Measurements from ENCODE around the gene MCM9.

MCM9 gene

DNA sequence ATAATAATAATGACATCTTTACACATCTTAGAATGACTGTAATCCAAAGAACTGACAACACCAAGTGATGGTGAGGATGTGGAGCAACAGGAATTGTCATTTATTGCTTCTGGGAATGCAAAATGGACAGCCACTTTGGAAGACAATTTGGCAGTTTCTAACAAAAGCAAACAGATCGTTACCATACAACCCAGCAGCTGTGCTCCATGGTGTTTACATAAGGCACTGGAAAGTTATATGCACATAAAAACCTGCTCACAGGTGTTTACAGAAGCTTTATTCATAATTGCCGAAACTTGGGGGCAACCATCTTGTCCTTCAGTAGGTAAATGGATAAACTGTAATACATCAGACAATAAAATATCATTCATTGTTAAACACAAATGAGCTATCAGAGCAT is 59.3 kb downstream of the MCM9 start:
- no peak for DNase-seq
- Histone ChIP-seq H3K27ac (peak overlapping the region; percentile 83), H3K27me3 (replicated peaks) (no peaks in the 10 kb centered on the region), H3K4me3 (ENCODE audit: low read depth, low read length) (no peak overlapping the region), H3K36me3 (replicated peaks) (no peaks in the 10 kb centered on the region)
- in situ Hi-C loops (cut with HindIII; ENCODE audit: low pct_ligation_motif_present, low sequenced_read_pairs), result no loop called here
- TF ChIP-seq, protein P1, sequence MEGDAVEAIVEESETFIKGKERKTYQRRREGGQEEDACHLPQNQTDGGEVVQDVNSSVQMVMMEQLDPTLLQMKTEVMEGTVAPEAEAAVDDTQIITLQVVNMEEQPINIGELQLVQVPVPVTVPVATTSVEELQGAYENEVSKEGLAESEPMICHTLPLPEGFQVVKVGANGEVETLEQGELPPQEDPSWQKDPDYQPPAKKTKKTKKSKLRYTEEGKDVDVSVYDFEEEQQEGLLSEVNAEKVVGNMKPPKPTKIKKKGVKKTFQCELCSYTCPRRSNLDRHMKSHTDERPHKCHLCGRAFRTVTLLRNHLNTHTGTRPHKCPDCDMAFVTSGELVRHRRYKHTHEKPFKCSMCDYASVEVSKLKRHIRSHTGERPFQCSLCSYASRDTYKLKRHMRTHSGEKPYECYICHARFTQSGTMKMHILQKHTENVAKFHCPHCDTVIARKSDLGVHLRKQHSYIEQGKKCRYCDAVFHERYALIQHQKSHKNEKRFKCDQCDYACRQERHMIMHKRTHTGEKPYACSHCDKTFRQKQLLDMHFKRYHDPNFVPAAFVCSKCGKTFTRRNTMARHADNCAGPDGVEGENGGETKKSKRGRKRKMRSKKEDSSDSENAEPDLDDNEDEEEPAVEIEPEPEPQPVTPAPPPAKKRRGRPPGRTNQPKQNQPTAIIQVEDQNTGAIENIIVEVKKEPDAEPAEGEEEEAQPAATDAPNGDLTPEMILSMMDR (IDR thresholded peaks at IDR 0.05; ENCODE audit: low read depth, low read length, missing control alignments), result no peak

DNA sequence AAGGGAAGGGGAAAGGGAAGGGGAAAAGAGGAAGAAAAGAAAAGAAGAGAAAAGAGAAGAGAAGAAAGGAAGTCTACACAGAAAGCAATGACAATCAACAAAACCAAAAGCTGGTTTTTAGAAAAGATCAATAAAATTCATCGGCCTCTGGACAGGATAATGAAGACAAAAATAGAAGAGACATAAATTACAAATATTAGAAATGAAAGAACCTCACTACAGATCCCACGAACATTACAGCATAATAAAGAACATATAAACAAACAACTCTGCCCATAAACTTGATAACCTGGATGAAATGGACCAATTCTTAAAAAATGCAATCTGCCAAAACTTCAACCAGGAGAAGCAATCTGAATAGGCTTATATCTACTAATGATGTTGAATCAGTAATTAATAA is 61.7 kb downstream of the MCM9 start:
- no peaks in the 10 kb centered on the region for H3K36me3 ChIP-seq (replicated peaks)
- TF ChIP-seq, protein P1 (IDR thresholded peaks at IDR 0.05; ENCODE audit: low read depth, low read length, missing control alignments), result no peak
- DNase-seq, result no peak
- H3K4me3 ChIP-seq (ENCODE audit: low read depth, low read length), result no peak overlapping the region
- in situ Hi-C loops (cut with HindIII; ENCODE audit: low pct_ligation_motif_present, low sequenced_read_pairs), result no loop called here
- no peaks in the 10 kb centered on the region for H3K27me3 ChIP-seq (replicated peaks)
- H3K27ac ChIP-seq, result no peak overlapping the region

DNA sequence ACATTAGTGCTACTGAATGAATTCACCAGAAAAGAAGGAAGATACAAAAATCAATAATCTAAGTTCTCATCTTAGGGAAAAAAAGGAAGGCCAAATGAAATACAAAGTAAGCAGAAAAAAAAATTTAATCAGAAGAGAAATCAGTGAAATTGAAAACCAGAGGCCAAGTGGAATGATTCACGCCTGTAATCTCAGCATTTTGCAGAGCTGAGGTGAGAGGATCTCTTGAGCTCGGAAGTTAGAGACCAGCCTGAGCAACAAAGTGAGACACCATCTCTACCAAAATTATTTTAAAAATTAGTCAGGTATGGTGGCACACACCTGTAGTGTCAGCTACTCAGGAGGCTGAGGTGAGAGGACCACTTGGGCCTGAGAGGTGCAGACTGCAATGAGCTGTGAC is 62.2 kb downstream of the MCM9 start:
- Histone ChIP-seq H3K36me3 (replicated peaks) (no peaks in the 10 kb centered on the region), H3K27ac (no peak overlapping the region), H3K27me3 (replicated peaks) (no peaks in the 10 kb centered on the region), H3K4me3 (ENCODE audit: low read depth, low read length) (no peak overlapping the region)
- in situ Hi-C loops (cut with HindIII; ENCODE audit: low pct_ligation_motif_present, low sequenced_read_pairs), result no loop called here
- TF ChIP-seq, protein P1 (IDR thresholded peaks at IDR 0.05; ENCODE audit: low read depth, low read length, missing control alignments), result no peak
- DNase-seq, result no peak

DNA sequence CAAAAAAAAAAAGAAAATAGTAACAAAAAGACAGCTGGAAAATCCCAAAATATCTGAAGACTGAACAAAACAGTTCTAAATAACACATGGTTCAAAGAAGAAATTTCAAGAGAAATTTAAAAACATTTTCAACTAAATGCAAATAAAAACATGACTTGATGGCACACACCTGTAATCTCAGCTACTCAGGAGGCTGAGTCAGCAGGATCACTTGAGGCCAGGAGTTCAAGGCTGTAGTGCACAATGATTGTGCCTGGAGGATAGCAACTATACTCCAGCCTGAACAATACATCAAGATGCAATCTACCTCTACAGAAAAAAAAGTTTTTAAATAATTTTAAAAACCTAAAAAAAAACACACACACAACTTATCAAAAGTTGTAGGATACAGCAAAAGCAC is 62.6 kb downstream of the MCM9 start:
- H3K27ac ChIP-seq, result no peak overlapping the region
- H3K4me3 ChIP-seq (ENCODE audit: low read depth, low read length), result no peak overlapping the region
- TF ChIP-seq, protein P1 (IDR thresholded peaks at IDR 0.05; ENCODE audit: low read depth, low read length, missing control alignments), result no peak
- no peak for DNase-seq
- in situ Hi-C loops (cut with HindIII; ENCODE audit: low pct_ligation_motif_present, low sequenced_read_pairs), result no loop called here
- H3K27me3 ChIP-seq (replicated peaks), result no peaks in the 10 kb centered on the region
- no peaks in the 10 kb centered on the region for H3K36me3 ChIP-seq (replicated peaks)

DNA sequence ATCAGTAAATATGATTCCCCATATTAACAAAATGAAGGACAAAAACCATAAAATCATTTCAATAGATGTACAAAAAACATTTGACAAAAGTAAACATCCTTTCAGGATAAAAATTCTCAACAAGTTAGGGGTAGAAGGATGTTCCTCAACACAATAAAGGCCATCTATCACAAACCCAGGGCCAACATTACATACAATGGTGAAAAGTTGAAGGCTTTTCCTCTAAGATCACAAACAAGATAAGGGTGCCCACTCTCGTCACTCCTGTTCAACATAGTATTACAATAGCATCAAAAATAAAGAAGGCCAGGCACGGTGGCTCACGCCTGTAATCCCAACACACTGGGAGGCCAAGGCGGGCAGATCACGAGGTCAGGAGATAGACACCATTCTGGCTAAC is 63.6 kb downstream of the MCM9 start:
- Histone ChIP-seq H3K27me3 (replicated peaks) (no peaks in the 10 kb centered on the region), H3K4me3 (ENCODE audit: low read depth, low read length) (no peak overlapping the region), H3K27ac (no peak overlapping the region), H3K36me3 (replicated peaks) (no peaks in the 10 kb centered on the region)
- DNase-seq, result no peak
- TF ChIP-seq, protein P1 (IDR thresholded peaks at IDR 0.05; ENCODE audit: low read depth, low read length, missing control alignments), result no peak
- in situ Hi-C loops (cut with HindIII; ENCODE audit: low pct_ligation_motif_present, low sequenced_read_pairs), result no loop called here

DNA sequence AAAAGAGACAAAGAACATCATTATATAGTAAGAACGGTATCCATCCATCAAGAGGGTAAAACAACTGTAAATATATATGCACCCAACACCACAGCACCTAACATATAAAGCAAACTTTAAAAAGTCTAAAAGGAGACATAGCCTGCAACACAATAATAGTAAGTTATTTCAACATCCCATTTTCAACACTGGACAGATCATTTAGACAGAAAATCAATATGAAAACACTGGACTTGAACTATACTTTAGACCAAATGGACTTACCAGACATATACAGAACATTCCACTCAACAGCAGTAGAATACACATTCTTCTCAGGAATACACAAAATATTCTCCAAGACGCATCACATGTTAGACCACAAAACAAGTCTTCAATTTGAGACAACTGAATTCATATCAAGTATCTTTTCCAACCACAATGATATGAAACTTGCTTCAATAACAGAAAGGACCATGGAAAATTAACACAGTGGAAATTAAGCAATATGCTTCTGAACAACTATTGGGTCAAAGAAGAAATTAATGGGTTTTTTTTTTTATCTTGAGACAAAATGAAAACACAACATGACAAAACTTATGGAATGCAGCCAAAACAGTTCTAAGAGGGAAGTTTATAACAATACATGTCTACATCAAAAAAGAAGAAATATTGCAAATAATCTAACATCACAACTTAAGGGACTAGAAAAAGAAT is 64.9 kb downstream of the MCM9 start:
- Histone ChIP-seq H3K27me3 (replicated peaks) (no peaks in the 10 kb centered on the region), H3K36me3 (replicated peaks) (no peaks in the 10 kb centered on the region), H3K4me3 (ENCODE audit: low read depth, low read length) (no peak overlapping the region), H3K27ac (peak overlapping the region; percentile 14)
- TF ChIP-seq, protein P1 (IDR thresholded peaks at IDR 0.05; ENCODE audit: low read depth, low read length, missing control alignments), result no peak
- in situ Hi-C loops (cut with HindIII; ENCODE audit: low pct_ligation_motif_present, low sequenced_read_pairs), result no loop called here
- DNase-seq, result no peak

Measured in brain microvascular endothelial cell (primary cell).